HG02840 (cell line): ENCODE results near the gene GLS.
"Not testable (repeated sequence)": the region's sequence is repeated elsewhere in the genome, so short reads cannot be mapped to it uniquely, and the experiment has no call there.

ENCODE experiments used
- ATAC-seq: cut with Tn5 transposase; IDR thresholded peaks from one replicate; pipeline ENCODE4 v1.9.1; 2021; ENCODE audit warnings: mild to moderate bottlenecking, moderate library complexity, moderate number of reproducible peaks; ENCODE audit not compliant: unreplicated experiment, low FRiP score

GLS gene

DNA sequence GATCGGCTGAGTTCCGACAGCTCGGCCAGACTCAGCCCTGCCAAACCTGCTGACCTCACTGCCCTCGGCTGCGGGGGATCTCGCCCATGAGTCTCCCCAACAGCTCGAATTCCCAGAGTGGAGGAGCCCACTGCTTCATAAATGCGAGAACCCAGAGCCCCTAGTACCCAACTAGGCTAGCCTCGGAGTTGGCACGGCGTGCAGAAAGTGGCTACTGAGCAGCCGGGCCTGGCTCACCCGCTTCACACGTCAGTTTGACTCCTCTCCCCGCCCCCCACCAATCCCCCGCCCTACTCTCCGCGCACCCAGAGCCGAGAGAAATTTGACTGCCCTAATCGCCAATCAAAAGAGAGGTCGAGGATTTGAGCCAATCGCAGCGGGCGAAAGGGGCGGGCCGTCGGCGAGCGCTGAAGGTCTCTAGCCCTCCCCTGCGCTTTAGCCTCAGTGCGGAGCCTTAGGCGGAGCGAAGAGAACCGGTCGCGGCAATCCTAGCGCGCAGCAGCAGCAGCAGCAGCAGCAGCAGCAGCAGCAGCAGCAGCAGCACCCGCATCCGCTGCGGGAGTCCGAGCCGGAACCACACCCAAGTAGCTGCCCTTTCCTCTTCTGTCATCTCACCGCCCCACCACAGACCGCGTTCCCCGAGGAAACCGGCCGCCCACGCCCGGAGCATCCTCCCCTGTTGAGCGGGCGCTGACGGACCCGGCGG, at the start of gene GLS:
Gene GLS (plus strand): TSS at position 444 of the 706 bp plus-strand sequence. CDS start 264 bp downstream, outside the sequence.
- peak; percentile 74 for ATAC-seq

GRCh38 chr2:190831941-190832340, 48.7 kb upstream of the GLS start:
- ATAC-seq: no peak

- no peak for ATAC-seq
These were observed 45.8 kb upstream of the GLS start for GRCh38 chr2:190834890-190835208.

DNA sequence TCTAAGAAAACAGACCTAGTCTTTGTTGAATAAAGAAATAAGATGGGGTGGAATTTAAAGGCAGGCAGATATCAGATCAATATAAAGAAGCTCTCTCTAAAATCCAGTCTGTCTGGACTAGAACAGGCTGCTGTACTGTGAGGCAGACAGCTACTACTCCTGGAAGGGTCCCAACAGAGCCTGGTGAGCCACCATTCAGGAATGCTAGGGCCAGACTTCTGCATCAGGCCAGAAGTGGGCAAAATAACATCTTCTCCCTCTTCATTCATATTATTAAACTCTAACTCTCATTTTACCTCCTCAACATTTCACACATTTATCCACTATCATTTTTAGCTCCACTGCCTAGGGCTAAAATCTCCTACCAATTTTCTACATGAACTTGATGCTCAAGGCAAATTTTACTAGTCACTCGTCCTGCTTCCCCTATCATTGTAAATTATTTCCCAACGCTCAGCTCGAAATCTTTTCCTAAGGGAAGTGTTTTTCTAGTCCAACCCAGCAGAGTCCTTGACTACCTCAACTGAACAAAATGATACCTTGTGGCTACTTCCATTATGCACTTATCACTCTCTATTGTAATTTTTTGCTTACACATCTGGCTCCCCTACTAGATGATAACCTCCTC, 45.2 kb upstream of the GLS start:
- ATAC-seq: no peak

DNA sequence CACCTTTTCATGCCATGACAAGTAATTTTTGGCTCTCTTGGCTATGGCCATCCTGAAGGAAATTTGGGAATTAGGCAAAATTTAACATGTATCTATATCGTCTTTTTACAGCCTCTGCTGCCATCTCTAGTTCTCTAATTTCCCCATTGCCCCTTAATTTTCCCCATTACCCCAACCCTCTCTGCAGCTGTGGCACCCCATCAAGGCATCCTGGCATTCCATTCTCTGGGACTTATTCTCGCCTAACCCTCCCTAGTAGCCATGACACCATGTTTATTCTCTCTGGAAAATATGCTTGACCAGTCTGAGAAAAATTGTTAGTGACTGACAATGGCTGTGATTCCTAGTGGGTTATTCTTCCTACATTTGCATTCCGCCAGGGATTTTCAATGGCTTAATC, 43.9 kb upstream of the GLS start:
- ATAC-seq: no peak

DNA sequence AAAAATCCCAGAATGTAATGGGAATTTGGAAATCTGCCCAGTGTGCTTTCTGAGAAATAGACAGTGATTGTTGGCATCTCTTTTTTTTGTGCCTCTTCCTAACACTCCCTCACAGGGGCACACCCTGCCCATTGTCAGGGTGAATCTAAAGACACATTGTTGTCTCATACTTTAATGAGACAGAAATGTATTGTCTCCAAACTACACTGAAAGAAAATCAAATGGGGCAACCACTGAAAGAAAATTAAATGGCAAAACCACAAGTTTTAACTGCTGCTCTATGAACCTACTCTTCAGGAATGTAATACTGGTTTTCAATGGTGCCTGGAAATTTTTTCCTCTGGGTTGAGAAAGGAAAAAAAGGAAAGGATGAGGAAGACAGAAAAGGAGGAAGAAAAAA, 43.2 kb upstream of the GLS start:
- ATAC-seq: no peak

- no peak for ATAC-seq
These were observed 42.7 kb upstream of the GLS start for GRCh38 chr2:190837952-190838361.

GRCh38 chr2:190838492-190838910, 42.1 kb upstream of the GLS start:
- ATAC-seq: no peak

DNA sequence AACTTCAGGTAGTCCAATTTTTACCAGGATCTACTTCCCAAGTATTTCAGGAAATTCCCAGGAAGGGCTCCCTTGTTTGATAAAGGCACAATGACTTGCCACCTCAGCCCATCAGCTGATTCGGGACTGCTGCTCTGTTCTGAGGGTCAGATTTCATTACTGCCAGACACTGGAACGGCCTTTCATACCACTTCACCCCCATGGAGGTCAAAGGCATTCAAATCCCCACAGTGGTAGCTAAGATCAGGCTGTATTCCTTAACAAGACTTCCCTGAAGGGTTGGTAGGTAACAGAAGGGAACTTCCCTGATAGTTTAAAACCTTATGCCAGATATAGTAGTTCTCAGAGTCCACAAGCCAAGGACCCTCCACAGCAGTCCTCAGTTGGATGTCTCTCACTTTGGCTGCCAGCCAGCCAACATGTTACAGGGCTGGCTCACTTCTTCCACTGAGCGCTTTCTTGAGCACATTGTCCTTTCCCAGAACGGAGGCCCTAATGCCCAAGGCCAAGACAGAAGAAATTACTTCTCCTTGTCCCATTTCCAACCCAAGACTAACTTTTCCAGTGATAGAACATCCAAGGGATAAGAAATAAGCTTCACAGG, 40.0 kb upstream of the GLS start:
- no peak for ATAC-seq

GRCh38 chr2:190841707-190842505, 38.7 kb upstream of the GLS start:
- no peak for ATAC-seq

DNA sequence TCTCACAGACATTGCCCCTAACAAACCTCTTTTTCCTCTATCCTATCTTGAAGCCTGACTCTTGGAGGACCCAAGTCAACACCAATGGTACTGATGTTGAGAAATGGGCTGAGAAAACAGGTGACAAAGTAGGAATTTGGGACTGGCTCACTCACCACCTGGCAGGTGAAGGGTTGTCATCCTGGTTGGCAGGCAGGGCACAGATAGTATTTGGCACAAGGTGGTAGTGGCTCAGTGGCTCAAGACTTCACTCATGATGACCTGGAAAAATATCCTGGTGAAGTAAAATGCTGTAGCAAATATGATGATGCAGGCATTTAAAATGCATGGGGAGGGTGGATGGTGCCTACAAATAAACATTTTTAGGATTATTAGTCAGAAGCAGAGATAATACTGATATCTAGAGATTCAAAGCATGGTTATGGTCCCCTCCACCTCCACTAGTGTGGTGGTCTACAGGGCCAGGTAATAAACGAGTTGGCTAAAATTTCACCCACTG, 38.0 kb upstream of the GLS start:
- no peak for ATAC-seq

- peak; percentile 82 for ATAC-seq
These were observed 36.5 kb upstream of the GLS start for GRCh38 chr2:190843890-190844699.

DNA sequence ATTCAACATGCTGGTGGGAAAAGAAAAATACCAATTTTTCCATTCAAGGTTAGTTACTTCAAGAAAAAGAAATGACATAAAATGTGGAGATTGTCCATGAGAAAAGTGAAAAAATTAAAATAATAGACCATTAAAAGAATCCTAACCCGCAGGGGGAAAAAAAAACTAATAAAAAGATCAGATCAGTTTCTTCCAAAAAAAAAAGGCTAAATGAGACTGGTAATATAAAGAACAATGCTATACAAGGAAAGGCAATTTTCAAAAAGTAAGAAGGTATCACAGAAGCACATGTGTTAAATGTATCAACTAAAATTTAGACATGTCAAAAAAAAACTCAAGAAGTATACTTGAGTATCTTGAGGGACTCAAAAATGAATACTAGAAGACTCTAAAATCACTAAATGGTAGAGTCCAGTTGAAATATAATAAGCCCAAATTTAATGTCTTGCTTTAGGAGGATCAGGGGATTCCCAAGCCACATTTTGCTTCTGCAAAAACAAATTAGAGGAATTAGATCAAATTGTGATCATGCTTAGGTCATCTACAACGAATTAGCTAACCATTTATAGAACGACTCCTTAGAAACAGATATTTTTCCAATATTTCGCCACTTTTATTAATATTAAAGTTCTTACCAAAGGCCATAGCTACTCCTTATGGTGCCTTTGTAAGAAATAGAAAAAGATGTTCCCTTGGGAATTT, 35.8 kb upstream of the GLS start:
- ATAC-seq: no peak

GRCh38 chr2:190846746-190847145, 33.9 kb upstream of the GLS start:
- no peak for ATAC-seq

DNA sequence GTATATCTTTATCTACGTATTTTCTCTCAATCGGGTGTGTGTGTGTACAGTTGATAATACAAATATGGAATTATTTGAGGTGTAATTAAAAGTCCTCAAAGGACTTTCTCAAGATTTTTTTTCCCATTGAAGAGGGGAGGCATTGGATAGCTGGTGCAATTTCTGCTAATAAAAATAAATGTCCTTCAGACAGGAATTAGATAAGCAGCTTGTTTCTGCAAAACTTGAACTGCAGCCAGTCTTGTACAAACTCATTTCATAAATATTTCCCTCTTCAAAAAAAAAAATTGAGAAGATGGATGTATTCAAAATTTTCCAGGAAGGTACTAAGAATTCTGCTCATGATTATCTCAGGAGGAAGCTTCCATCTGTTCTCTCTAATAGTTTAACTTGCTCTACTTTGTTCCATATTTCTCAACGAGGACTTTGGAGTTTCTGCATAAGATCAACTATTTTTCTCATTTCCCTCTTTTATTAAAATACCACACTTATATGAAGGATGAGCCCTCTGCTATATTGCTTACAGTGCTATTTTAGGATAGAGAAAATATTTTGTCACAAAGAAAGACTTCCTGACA, 33.0 kb upstream of the GLS start:
- ATAC-seq: no peak

DNA sequence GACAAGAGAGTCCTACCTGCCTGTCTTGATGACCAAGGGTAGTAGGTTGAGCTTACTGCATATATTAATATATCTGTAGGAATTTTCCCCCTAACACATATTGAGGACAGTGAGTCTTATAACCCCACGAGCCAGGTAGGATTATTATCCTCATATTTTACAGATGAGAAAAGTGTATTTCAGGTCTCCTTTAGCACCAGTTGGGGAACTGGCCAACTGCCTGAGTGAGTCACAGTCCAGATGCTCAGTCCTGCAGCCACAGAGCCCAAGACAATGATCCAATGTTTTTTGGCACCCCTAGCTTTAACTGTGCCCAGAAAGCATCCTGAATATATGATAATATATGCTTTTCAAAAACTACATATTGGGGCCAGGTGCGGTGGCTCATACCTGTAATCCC, 30.8 kb upstream of the GLS start:
- no peak for ATAC-seq

- ATAC-seq: not testable (repeated sequence)
These were observed 27.6 kb upstream of the GLS start for GRCh38 chr2:190853022-190853421.

GRCh38 chr2:190853531-190854383, 26.9 kb upstream of the GLS start:
- no peak for ATAC-seq
